ENCODE results near the gene GMIP.
A peak's percentile ranks its signal among the peaks of the same experiment; 100 is the strongest.
"Not testable (repeated sequence)": the region's sequence is repeated elsewhere in the genome, so short reads cannot be mapped to it uniquely, and the experiment has no call there.

GMIP gene

GRCh38 chr19:19635313-19635702, 8.1 kb downstream of the GMIP start:
- DNase-seq: no peak

- DNase-seq: no peak
Measured at GRCh38 chr19:19634516-19635312, 8.7 kb downstream of the GMIP start.

GRCh38 chr19:19633711-19634515, 9.5 kb downstream of the GMIP start:
- DNase-seq: no peak

GRCh38 chr19:19632661-19633060, 10.8 kb downstream of the GMIP start:
- no peak for DNase-seq

GRCh38 chr19:19631346-19631745, 12.1 kb downstream of the GMIP start:
- DNase-seq: no peak

- no peak for DNase-seq
Measured at GRCh38 chr19:19630426-19630825, 13.0 kb downstream of the GMIP start.

- DNase-seq: no peak
Measured at GRCh38 chr19:19630062-19630414, 13.4 kb downstream of the GMIP start.

GRCh38 chr19:19628501-19629134, 14.8 kb downstream of the GMIP start:
- DNase-seq: peak; percentile 23

- peak; percentile 56 for DNase-seq
Measured at GRCh38 chr19:19627621-19628500, 15.6 kb downstream of the GMIP start, which contains the start of gene LPAR2. Gene LPAR2, minus strand, starts transcription at chr19:19628220. Its CDS starts 945 bp downstream, at chr19:19627275.

- DNase-seq: no peak
Measured at GRCh38 chr19:19626516-19627472, 16.7 kb downstream of the GMIP start.

GRCh38 chr19:19624032-19624570, 19.4 kb downstream of the GMIP start:
- DNase-seq: no peak

- no peak for DNase-seq
Measured at GRCh38 chr19:19623383-19623782, 20.1 kb downstream of the GMIP start.

- DNase-seq: no peak
Measured at GRCh38 chr19:19619849-19620210, 23.6 kb downstream of the GMIP start.

- DNase-seq: no peak
Measured at GRCh38 chr19:19619181-19619848, 24.1 kb downstream of the GMIP start.

- DNase-seq: peak; percentile 99
Measured at GRCh38 chr19:19618219-19619051, 25.0 kb downstream of the GMIP start, which contains the start of gene PBX4. Gene PBX4, minus strand, starts transcription at chr19:19618687. Its CDS starts 58 bp downstream, at chr19:19618629.

GRCh38 chr19:19615086-19615485, 28.4 kb downstream of the GMIP start:
- peak; percentile 58 for DNase-seq

- DNase-seq: no peak
Measured at GRCh38 chr19:19613506-19613905, 30.0 kb downstream of the GMIP start.

GRCh38 chr19:19610376-19611202, 32.9 kb downstream of the GMIP start:
- no peak for DNase-seq

- not testable (repeated sequence) for DNase-seq
Measured at GRCh38 chr19:19606686-19607085, 36.8 kb downstream of the GMIP start.

Data from activated CD4-positive, alpha-beta T cell treated with anti-CD3 and anti-CD28 coated beads, Interleukin-2, amount 50 U/mL, for 16 hours (primary cell).